ENCODE measurements around the gene MYPOP.

Gene MYPOP

GRCh38 chr19:45886427-45887199 lies 15.8 kb downstream of the MYPOP start:
- peak overlapping the region; percentile 84 for H3K27ac ChIP-seq (replicated peaks)
- DNase-seq (ENCODE audit: low read depth in 1 of 2, low spot score in 1 of 2) = peak; percentile 85 to 92
- H3K4me3 ChIP-seq (replicated peaks; ENCODE audit: insufficient read depth, low read length) = peak overlapping the region; percentile 67
- no peaks in the 10 kb centered on the region for H3K27me3 ChIP-seq (ENCODE audit: insufficient read depth, poor library complexity, severe bottlenecking)
- no peak for TF ChIP-seq REST (IDR thresholded peaks at IDR 0.05; ENCODE audit: insufficient replicate concordance, low read depth)
- peak; percentile 83 for TF ChIP-seq POLR2AphosphoS5 (IDR thresholded peaks at IDR 0.05; ENCODE audit: low read depth)
- TF ChIP-seq CTCF (IDR thresholded peaks at IDR 0.05; ENCODE audit: insufficient read depth, low read length) = no peak
- TF ChIP-seq GABPA (IDR thresholded peaks at IDR 0.05; ENCODE audit: low read depth) = peak; percentile 84
- peak; percentile 71; the same call in 1 of the 2 replicates for TF ChIP-seq SPI1 (IDR thresholded peaks at IDR 0.05; ENCODE audit: borderline replicate concordance, low read depth)

GRCh38 chr19:45885556-45886426 lies 16.6 kb downstream of the MYPOP start, which contains the start of gene IRF2BP1:
IRF2BP1 (minus strand) TSS chr19:45886141; CDS start chr19:45885774, 367 bp downstream.
- peak within 1 kb of the TSS; percentile 67 for H3K4me3 ChIP-seq (replicated peaks; ENCODE audit: insufficient read depth, low read length)
- peak; percentile 82 to 95 for DNase-seq (ENCODE audit: low read depth in 1 of 2, low spot score in 1 of 2)
- H3K27me3 ChIP-seq (ENCODE audit: insufficient read depth, poor library complexity, severe bottlenecking) = no peaks in the 10 kb centered on the region
- H3K27ac ChIP-seq (replicated peaks) = peak within 1 kb of the TSS; percentile 84
- TF ChIP-seq REST (IDR thresholded peaks at IDR 0.05; ENCODE audit: insufficient replicate concordance, low read depth) (no peak), GABPA (IDR thresholded peaks at IDR 0.05; ENCODE audit: low read depth) (peak; percentile 28; the same call in 1 of the 2 replicates)

GRCh38 chr19:45884682-45885555 lies 17.5 kb downstream of the MYPOP start:
- Histone ChIP-seq H3K27me3 (ENCODE audit: insufficient read depth, poor library complexity, severe bottlenecking) (no peaks in the 10 kb centered on the region), H3K27ac (replicated peaks) (peak overlapping the region; percentile 84; the same call in 1 of the 2 replicates), H3K4me3 (replicated peaks; ENCODE audit: insufficient read depth, low read length) (peak overlapping the region; percentile 67)
- DNase-seq (ENCODE audit: low read depth in 1 of 2, low spot score in 1 of 2) = no peak
- no peak for TF ChIP-seq REST (IDR thresholded peaks at IDR 0.05; ENCODE audit: insufficient replicate concordance, low read depth)
- TF ChIP-seq GABPA (IDR thresholded peaks at IDR 0.05; ENCODE audit: low read depth) = no peak
- TF ChIP-seq POLR2AphosphoS5 (IDR thresholded peaks at IDR 0.05; ENCODE audit: low read depth) = 0 out of 2 replicates have a peak, but pooled peaks have one; percentile 9
- no peak for TF ChIP-seq CTCF (IDR thresholded peaks at IDR 0.05; ENCODE audit: insufficient read depth, low read length)
- TF ChIP-seq SPI1 (IDR thresholded peaks at IDR 0.05; ENCODE audit: borderline replicate concordance, low read depth) = no peak
